ENCODE measurements around the gene STX10.

The STX10 gene

GRCh38 chr19:13095393-13095784, 54.8 kb downstream of the STX10 start:
- no peak for DNase-seq (ENCODE audit: low read depth)
- no peak overlapping the region for H3K4me3 ChIP-seq (replicated peaks; ENCODE audit: low read depth, low read length)
- TF ChIP-seq CTCF (IDR thresholded peaks at IDR 0.05; ENCODE audit: low read length, missing control alignments) = no peak

GRCh38 chr19:13094771-13095392, 55.3 kb downstream of the STX10 start:
- TF ChIP-seq CTCF (IDR thresholded peaks at IDR 0.05; ENCODE audit: low read length, missing control alignments) = no peak
- H3K4me3 ChIP-seq (replicated peaks; ENCODE audit: low read depth, low read length) = no peak overlapping the region
- DNase-seq (ENCODE audit: low read depth) = no peak

- H3K4me3 ChIP-seq (replicated peaks; ENCODE audit: low read depth, low read length) = no peak overlapping the region
- TF ChIP-seq CTCF (IDR thresholded peaks at IDR 0.05; ENCODE audit: low read length, missing control alignments) = no peak
- DNase-seq (ENCODE audit: low read depth) = no peak
Observed at GRCh38 chr19:13094106-13094504, 56.1 kb downstream of the STX10 start.

Measured in fibroblast of pulmonary artery (primary cell).